Panc1 (cell line): ENCODE data around the gene KCNQ1OT1. TPM values are rescaled to one million over a fixed set of nuclear protein-coding genes. Genes with fewer than 3 reads are reported as not detected.

Source experiments
- ATAC-seq: fragments of 200-7000 bp; cut with Tn5 transposase; 2 replicates; pipeline ENCODE4 v1.9.1; 2020; ENCODE audit warnings: mild to moderate bottlenecking, moderate library complexity
- BruUV-seq: library from RNA; stranded (reverse); fragments of 400-500 nt; replicated peaks from 2 replicates; lab custom pipeline; 2021; lab: Mats Ljungman, UMichigan
- CTCF ChIA-PET: fragments of 300-600 bp; sonication (Branson Sonifier 250); formaldehyde crosslinking; loops from one replicate; lab custom pipeline; 2022; ENCODE audit warnings: antibody characterized with exemption; lab: Charles Lee
- POLR2A ChIA-PET: fragments of 300-600 bp; sonication (Branson Sonifier 250); formaldehyde crosslinking; loops from one replicate; lab custom pipeline; 2022; ENCODE audit warnings: antibody characterized with exemption; lab: Charles Lee
- DNase-seq: peaks from one replicate; pipeline ENCODE4 v3.0.0-alpha.2; 2010; ENCODE audit warnings: low read depth, low spot score
- H3K27ac ChIP-seq: 2 replicates; pipeline ENCODE4 v1.5.1; 2011; ENCODE audit warnings: mild to moderate bottlenecking, low read length, inconsistent platforms
- H3K27me3 ChIP-seq: fragments of 200-500 bp; sonication (Bioruptor generic); 2 replicates; pipeline ENCODE4 v1.6.0; 2014; ENCODE audit warnings: low read length, inconsistent platforms; ENCODE audit not compliant: control insufficient read depth, insufficient read depth
- H3K36me3 ChIP-seq: fragments of 200-500 bp; sonication (Bioruptor generic); 2 replicates; pipeline ENCODE4 v1.5.1; 2014; ENCODE audit warnings: inconsistent platforms, mild to moderate bottlenecking, low read length, moderate library complexity; ENCODE audit not compliant: control insufficient read depth, insufficient read depth
- H3K4me1 ChIP-seq: 2 replicates; pipeline ENCODE4 v1.5.1; 2011; ENCODE audit warnings: inconsistent platforms, mild to moderate bottlenecking, low read length, moderate library complexity; ENCODE audit not compliant: control insufficient read depth, insufficient read depth
- H3K4me3 ChIP-seq, 2 experiments: 2 replicates each; pipeline ENCODE4 v1.5.1; 2011 to 2012; ENCODE audit warnings: low read depth in 2 of 2, low read length in 2 of 2, mild to moderate bottlenecking in 2 of 2, inconsistent platforms in 1 of 2, moderate library complexity in 1 of 2
- H3K9me3 ChIP-seq: fragments of 200-500 bp; sonication (Bioruptor generic); 2 replicates; pipeline ENCODE4 v1.5.1; 2014; ENCODE audit warnings: low read depth, mild to moderate bottlenecking, inconsistent platforms, low read length, moderate library complexity; ENCODE audit not compliant: control insufficient read depth, insufficient read depth
- POLR2AphosphoS5 ChIP-seq: IDR thresholded peaks from 2 replicates; pipeline ENCODE4 v1.6.1; 2012; ENCODE audit warnings: mild to moderate bottlenecking, low read depth, low read length, moderate library complexity
- SIN3A ChIP-seq: IDR thresholded peaks from 2 replicates; pipeline ENCODE4 v1.6.1; 2012; ENCODE audit warnings: low read depth, mild to moderate bottlenecking, low read length, moderate library complexity, borderline replicate concordance; ENCODE audit not compliant: insufficient read depth
- TCF7L2 ChIP-seq: IDR thresholded peaks from 2 replicates; pipeline ENCODE4 v1.6.1; 2011; ENCODE audit warnings: mild to moderate bottlenecking, low read depth, low read length, inconsistent platforms
- in situ Hi-C: cut with HindIII; loops from 2 replicates; pipeline ENCODE4 v1.10.0; 2016; ENCODE audit warnings: low sequenced_read_pairs, low pct_unique_long_range_greater_than_20kb
- intact Hi-C: fragments of 100-400 bp; cut with micrococcal nuclease; formaldehyde crosslinking; loops from one replicate; pipeline ENCODE4 v1.10.0; 2022; ENCODE audit not compliant: unreplicated experiment
- total RNA-seq: library from RNA; stranded (reverse); gene quantifications from one replicate; pipeline ENCODE4 v1.2.1, GENCODE V29; 2021; ENCODE audit not compliant: unreplicated experiment
- TF ChIP-seq, protein P1 (sequence below): fragments of 450-650 bp; IDR thresholded peaks from 2 replicates; pipeline ENCODE4 v1.5.1; 2017; ENCODE audit warnings: mild to moderate bottlenecking
- TF ChIP-seq, protein P2 (sequence below), 2 experiments: IDR thresholded peaks; 2 replicates each; pipeline ENCODE4 v1.6.1; 2011 to 2012; ENCODE audit warnings: low read depth in 2 of 2, control low read depth in 1 of 2, low read length in 1 of 2, mild to moderate bottlenecking in 1 of 2, moderate library complexity in 1 of 2; ENCODE audit not compliant: insufficient read depth in 1 of 2

KCNQ1OT1 gene
- total RNA-seq, 1 experiment from 2014 or later: 1.3 TPM

GRCh38 chr11:2561696-2562581 lies 137.9 kb downstream of the KCNQ1OT1 start:
- no peak for DNase-seq
- CTCF ChIA-PET: interaction anchor here (1.1 kb wide), 1 partner anchor 29 kb away, joined by 3 read pairs; no protein-coding TSS in a partner anchor

GRCh38 chr11:2559527-2560311 lies 140.1 kb downstream of the KCNQ1OT1 start:
- TF ChIP-seq, protein P1, sequence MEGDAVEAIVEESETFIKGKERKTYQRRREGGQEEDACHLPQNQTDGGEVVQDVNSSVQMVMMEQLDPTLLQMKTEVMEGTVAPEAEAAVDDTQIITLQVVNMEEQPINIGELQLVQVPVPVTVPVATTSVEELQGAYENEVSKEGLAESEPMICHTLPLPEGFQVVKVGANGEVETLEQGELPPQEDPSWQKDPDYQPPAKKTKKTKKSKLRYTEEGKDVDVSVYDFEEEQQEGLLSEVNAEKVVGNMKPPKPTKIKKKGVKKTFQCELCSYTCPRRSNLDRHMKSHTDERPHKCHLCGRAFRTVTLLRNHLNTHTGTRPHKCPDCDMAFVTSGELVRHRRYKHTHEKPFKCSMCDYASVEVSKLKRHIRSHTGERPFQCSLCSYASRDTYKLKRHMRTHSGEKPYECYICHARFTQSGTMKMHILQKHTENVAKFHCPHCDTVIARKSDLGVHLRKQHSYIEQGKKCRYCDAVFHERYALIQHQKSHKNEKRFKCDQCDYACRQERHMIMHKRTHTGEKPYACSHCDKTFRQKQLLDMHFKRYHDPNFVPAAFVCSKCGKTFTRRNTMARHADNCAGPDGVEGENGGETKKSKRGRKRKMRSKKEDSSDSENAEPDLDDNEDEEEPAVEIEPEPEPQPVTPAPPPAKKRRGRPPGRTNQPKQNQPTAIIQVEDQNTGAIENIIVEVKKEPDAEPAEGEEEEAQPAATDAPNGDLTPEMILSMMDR: no peak
- TF ChIP-seq POLR2AphosphoS5: no peak
- TF ChIP-seq, protein P2, sequence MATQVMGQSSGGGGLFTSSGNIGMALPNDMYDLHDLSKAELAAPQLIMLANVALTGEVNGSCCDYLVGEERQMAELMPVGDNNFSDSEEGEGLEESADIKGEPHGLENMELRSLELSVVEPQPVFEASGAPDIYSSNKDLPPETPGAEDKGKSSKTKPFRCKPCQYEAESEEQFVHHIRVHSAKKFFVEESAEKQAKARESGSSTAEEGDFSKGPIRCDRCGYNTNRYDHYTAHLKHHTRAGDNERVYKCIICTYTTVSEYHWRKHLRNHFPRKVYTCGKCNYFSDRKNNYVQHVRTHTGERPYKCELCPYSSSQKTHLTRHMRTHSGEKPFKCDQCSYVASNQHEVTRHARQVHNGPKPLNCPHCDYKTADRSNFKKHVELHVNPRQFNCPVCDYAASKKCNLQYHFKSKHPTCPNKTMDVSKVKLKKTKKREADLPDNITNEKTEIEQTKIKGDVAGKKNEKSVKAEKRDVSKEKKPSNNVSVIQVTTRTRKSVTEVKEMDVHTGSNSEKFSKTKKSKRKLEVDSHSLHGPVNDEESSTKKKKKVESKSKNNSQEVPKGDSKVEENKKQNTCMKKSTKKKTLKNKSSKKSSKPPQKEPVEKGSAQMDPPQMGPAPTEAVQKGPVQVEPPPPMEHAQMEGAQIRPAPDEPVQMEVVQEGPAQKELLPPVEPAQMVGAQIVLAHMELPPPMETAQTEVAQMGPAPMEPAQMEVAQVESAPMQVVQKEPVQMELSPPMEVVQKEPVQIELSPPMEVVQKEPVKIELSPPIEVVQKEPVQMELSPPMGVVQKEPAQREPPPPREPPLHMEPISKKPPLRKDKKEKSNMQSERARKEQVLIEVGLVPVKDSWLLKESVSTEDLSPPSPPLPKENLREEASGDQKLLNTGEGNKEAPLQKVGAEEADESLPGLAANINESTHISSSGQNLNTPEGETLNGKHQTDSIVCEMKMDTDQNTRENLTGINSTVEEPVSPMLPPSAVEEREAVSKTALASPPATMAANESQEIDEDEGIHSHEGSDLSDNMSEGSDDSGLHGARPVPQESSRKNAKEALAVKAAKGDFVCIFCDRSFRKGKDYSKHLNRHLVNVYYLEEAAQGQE (IDR thresholded peaks at IDR 0.05; ENCODE audit: insufficient read depth in 1 of 2, low read depth in 2 of 2, low read length in 1 of 2): no peak
- no peak for TF ChIP-seq TCF7L2
- TF ChIP-seq SIN3A: no peak
- ATAC-seq: no peak
- intact Hi-C loops (no loop called here), in situ Hi-C loops (no loop called here)
- no TSS peak for BruUV-seq
- Histone ChIP-seq H3K27ac (no peak overlapping the region), H3K4me1 (no peaks in the 10 kb centered on the region), H3K4me3 (no peak overlapping the region), H3K9me3 (no peaks in the 10 kb centered on the region), H3K36me3 (no peaks in the 10 kb centered on the region), H3K27me3 (no peaks in the 10 kb centered on the region)
- CTCF ChIA-PET: no interaction called here
- DNase-seq: no peak
- POLR2A ChIA-PET: no interaction called here

More at GRCh38 chr11:2561696-2562581, 137.9 kb downstream of the KCNQ1OT1 start:
- Histone ChIP-seq H3K36me3 (no peaks in the 10 kb centered on the region), H3K9me3 (no peaks in the 10 kb centered on the region), H3K27me3 (no peaks in the 10 kb centered on the region), H3K4me3 (no peak overlapping the region), H3K4me1 (no peaks in the 10 kb centered on the region), H3K27ac (no peak overlapping the region)
- ATAC-seq: peak; percentile 40; the same call in 1 of the 2 replicates
- intact Hi-C loops: no loop called here
- POLR2A ChIA-PET: no interaction called here
- in situ Hi-C loops: no loop called here
- no TSS peak for BruUV-seq
- TF ChIP-seq POLR2AphosphoS5 (no peak), SIN3A (no peak), TCF7L2 (no peak)
- TF ChIP-seq, protein P2 (IDR thresholded peaks at IDR 0.05; ENCODE audit: insufficient read depth in 1 of 2, low read depth in 2 of 2, low read length in 1 of 2): no peak
- TF ChIP-seq, protein P1: no peak
